Measurements from ENCODE around the gene MAP6. TPM values are rescaled to one million over a fixed set of nuclear protein-coding genes. Genes with fewer than 3 reads are reported as not detected.

MAP6 gene
- total and polyA plus RNA-seq, 2 of the 13 experiments (the other 11 are each of a cell fraction or from before 2014, with no cell fraction given) = 0.04 TPM; not detected in 1

GRCh38 chr11:75706260-75706729 is 37.5 kb upstream of the MAP6 start (continued):
- TF ChIP-seq ZHX2 (IDR thresholded peaks at IDR 0.05; ENCODE audit: low read depth) (no peak), ZHX2 (CRISPR knock-in tag; IDR thresholded peaks at IDR 0.05; ENCODE audit: borderline replicate concordance) (no peak), ZBTB25 (CRISPR knock-in tag; IDR thresholded peaks at IDR 0.05) (0 out of 2 replicates have a peak, but pooled peaks have one; percentile 27), ZNF614 (CRISPR knock-in tag; IDR thresholded peaks at IDR 0.05; ENCODE audit: borderline replicate concordance) (no peak), TERF1 (CRISPR knock-in tag; IDR thresholded peaks at IDR 0.05) (no peak), ISL2 (CRISPR knock-in tag; IDR thresholded peaks at IDR 0.05) (peak; percentile 26; the same call in 1 of the 2 replicates), ZBTB7A (CRISPR knock-in tag; IDR thresholded peaks at IDR 0.05) (no peak), ZBTB7B (CRISPR knock-in tag; IDR thresholded peaks at IDR 0.05) (peak; percentile 72; the same call in 1 of the 2 replicates), SMARCE1 (IDR thresholded peaks at IDR 0.05; ENCODE audit: borderline replicate concordance) (no peak), ZNF724P (CRISPR knock-in tag; IDR thresholded peaks at IDR 0.05; ENCODE audit: borderline replicate concordance) (no peak), ZNF296 (CRISPR knock-in tag; conservative IDR thresholded peaks at IDR 0.05) (no peak), ZNF335 (CRISPR knock-in tag; IDR thresholded peaks at IDR 0.05) (no peak), SRSF4 (IDR thresholded peaks at IDR 0.05; ENCODE audit: low read depth, low read length, poor library complexity, severe bottlenecking) (no peak), TAF1 (CRISPR knock-in tag; IDR thresholded peaks at IDR 0.05) (no peak), MYPOP (CRISPR knock-in tag; IDR thresholded peaks at IDR 0.05) (no peak), ZSCAN31 (CRISPR knock-in tag; IDR thresholded peaks at IDR 0.05; ENCODE audit: low read depth) (no peak), ZNF564 (CRISPR knock-in tag; IDR thresholded peaks at IDR 0.05) (no peak), ZNF574 (CRISPR knock-in tag; IDR thresholded peaks at IDR 0.05) (peak; percentile 58)
